ENCODE measurements around the gene IDI2.

Gene IDI2

GRCh38 chr10:1007583-1007982 is 18.1 kb downstream of the IDI2 start:
- DNase-seq (ENCODE audit: low spot score), result no peak

- no peak for DNase-seq (ENCODE audit: low spot score)
Observed at GRCh38 chr10:1006573-1006972, 19.1 kb downstream of the IDI2 start.

GRCh38 chr10:1003884-1004670 is 21.6 kb downstream of the IDI2 start:
- DNase-seq (ENCODE audit: low spot score), result no peak

GRCh38 chr10:1002425-1003006 is 23.1 kb downstream of the IDI2 start:
- no peak for DNase-seq (ENCODE audit: low spot score)

- no peak for DNase-seq (ENCODE audit: low spot score)
Observed at GRCh38 chr10:997266-998022, 28.2 kb downstream of the IDI2 start.

- DNase-seq (ENCODE audit: low spot score), result no peak
Observed at GRCh38 chr10:996031-996430, 29.6 kb downstream of the IDI2 start.

GRCh38 chr10:995559-995926 is 30.1 kb downstream of the IDI2 start:
- DNase-seq (ENCODE audit: low spot score), result no peak

- no peak for DNase-seq (ENCODE audit: low spot score)
Observed at GRCh38 chr10:994836-995558, 30.7 kb downstream of the IDI2 start.

GRCh38 chr10:992871-993270 is 32.8 kb downstream of the IDI2 start:
- DNase-seq (ENCODE audit: low spot score), result no peak

GRCh38 chr10:992467-992866 is 33.2 kb downstream of the IDI2 start:
- DNase-seq (ENCODE audit: low spot score), result no peak

GRCh38 chr10:990808-991207 is 34.9 kb downstream of the IDI2 start:
- no peak for DNase-seq (ENCODE audit: low spot score)

- no peak for DNase-seq (ENCODE audit: low spot score)
Observed at GRCh38 chr10:988667-989545, 36.8 kb downstream of the IDI2 start.

GRCh38 chr10:987870-988666 is 37.6 kb downstream of the IDI2 start, which contains the start of gene GTPBP4:
Gene GTPBP4, plus strand, starts transcription at chr10:988434. Its CDS starts 46 bp downstream, at chr10:988480.
- DNase-seq (ENCODE audit: low spot score), result peak; percentile 96

- no peak for DNase-seq (ENCODE audit: low spot score)
Observed at GRCh38 chr10:987620-987869, 38.1 kb downstream of the IDI2 start.

GRCh38 chr10:986881-987619 is 38.6 kb downstream of the IDI2 start:
- DNase-seq (ENCODE audit: low spot score), result peak; percentile 19

GRCh38 chr10:986137-986825 is 39.4 kb downstream of the IDI2 start:
- DNase-seq (ENCODE audit: low spot score), result peak; percentile 29

- no peak for DNase-seq (ENCODE audit: low spot score)
Observed at GRCh38 chr10:985361-985760, 40.3 kb downstream of the IDI2 start.

GRCh38 chr10:983971-984655 is 41.5 kb downstream of the IDI2 start:
- DNase-seq (ENCODE audit: low spot score), result no peak

GRCh38 chr10:983401-983800 is 42.3 kb downstream of the IDI2 start:
- no peak for DNase-seq (ENCODE audit: low spot score)

All from LoVo (cell line).